ENCODE measurements around the gene ALDH1L2. TPM values are rescaled to one million over a fixed set of nuclear protein-coding genes. Genes with fewer than 3 reads are reported as not detected.

The ALDH1L2 gene
- polyA plus RNA-seq, 2 of the 4 experiments (the other 2 are of a cell fraction), result 2.4 to 28.1 TPM

GRCh38 chr12:104990950-104991349 is 93.3 kb downstream of the ALDH1L2 start:
- Histone ChIP-seq H3K9me3 (no peaks in the 10 kb centered on the region), H3K27ac (no peak overlapping the region), H3K4me3 (no peak overlapping the region), H3K4me1 (peaks cover 13% of the 10 kb centered on the region), H3K4me2 (no peak overlapping the region)
- POLR2A ChIA-PET, result no interaction called here
- FAIRE-seq, result no peak
- DNase-seq (ENCODE audit: low read depth in 1 of 2, low spot score in 1 of 2), result no peak
- CTCF ChIA-PET, result interaction anchor here (1.0 to 1.7 kb wide), 2 partner anchors 11 to 609 kb away, joined by 4 to 5 read pairs; no protein-coding TSS in a partner anchor
- TF ChIP-seq ZC3H11A (IDR thresholded peaks at IDR 0.05), result no peak
- TF ChIP-seq EP300 (IDR thresholded peaks at IDR 0.05), result no peak
- no peak for TF ChIP-seq ESRRA (IDR thresholded peaks at IDR 0.05; ENCODE audit: borderline replicate concordance, low read length)
- TF ChIP-seq EHMT2 (IDR thresholded peaks at IDR 0.05; ENCODE audit: low read depth), result no peak
- TF ChIP-seq REST (IDR thresholded peaks at IDR 0.05), result no peak
- no peak for TF ChIP-seq FOXS1 (CRISPR knock-in tag; IDR thresholded peaks at IDR 0.05)
- TF ChIP-seq SREBF2 (IDR thresholded peaks at IDR 0.05), result no peak
- TF ChIP-seq TFCP2L1 (CRISPR knock-in tag; IDR thresholded peaks at IDR 0.05), result no peak
- TF ChIP-seq ATOH8 (CRISPR knock-in tag; IDR thresholded peaks at IDR 0.05; ENCODE audit: low read depth), result no peak
- TF ChIP-seq CBX2 (IDR thresholded peaks at IDR 0.05; ENCODE audit: borderline replicate concordance, low read depth), result no peak
- no peak for TF ChIP-seq RNF2 (IDR thresholded peaks at IDR 0.05; ENCODE audit: borderline replicate concordance, low read depth)
- TF ChIP-seq CBX8 (IDR thresholded peaks at IDR 0.05), result no peak
- no peak for TF ChIP-seq TP53 (CRISPR knock-in tag; IDR thresholded peaks at IDR 0.05)
- TF ChIP-seq JUNB (IDR thresholded peaks at IDR 0.05), result no peak
- TF ChIP-seq NR3C1 (IDR thresholded peaks at IDR 0.05), result no peak
- TF ChIP-seq ZNF302 (CRISPR knock-in tag; IDR thresholded peaks at IDR 0.05), result no peak
- no peak for TF ChIP-seq BCL3 (IDR thresholded peaks at IDR 0.05)
- no peak for TF ChIP-seq ZSCAN20 (CRISPR knock-in tag; IDR thresholded peaks at IDR 0.05)
- TF ChIP-seq POLR2A (IDR thresholded peaks at IDR 0.05; ENCODE audit: low read length), result no peak
- TF ChIP-seq, protein P1, sequence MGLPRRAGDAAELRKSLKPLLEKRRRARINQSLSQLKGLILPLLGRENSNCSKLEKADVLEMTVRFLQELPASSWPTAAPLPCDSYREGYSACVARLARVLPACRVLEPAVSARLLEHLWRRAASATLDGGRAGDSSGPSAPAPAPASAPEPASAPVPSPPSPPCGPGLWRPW (IDR thresholded peaks at IDR 0.05), result no peak
- 91% methylated on average over 4 of the region's 4 CpGs for WGBS (ENCODE audit: missing lambda C conversion rate)
- ATAC-seq, result no peak

- H3K4me1 ChIP-seq, result peaks cover 17% of the 10 kb centered on the region
- ChIA-PET CTCF (interaction anchor here (1.3 to 1.6 kb wide), 3 partner anchors 30 to 605 kb away, joined by 3 to 4 read pairs (median 3); no protein-coding TSS in a partner anchor), POLR2A (interaction anchor here (0.7 kb wide), 1 partner anchor 15 kb away, joined by 3 read pairs; no protein-coding TSS in a partner anchor)
- WGBS (ENCODE audit: missing lambda C conversion rate), result under 1% methylated on average over 41 of the region's 59 CpGs
- peak; percentile 90 to 92 for DNase-seq (ENCODE audit: low read depth in 1 of 2, low spot score in 1 of 2)
- peak within 1 kb of the TSS; percentile 99 for H3K4me3 ChIP-seq
- TF ChIP-seq JUN (IDR thresholded peaks at IDR 0.05) (peak; percentile 35 to 80; a peak in 3 of 5 replicates), MYC (IDR thresholded peaks at IDR 0.05; ENCODE audit: borderline replicate concordance, low read length) (peak; percentile 88), BCL3 (IDR thresholded peaks at IDR 0.05) (peak; percentile 95; the same call in 1 of the 3 replicates), KDM5A (IDR thresholded peaks at IDR 0.05) (peak; percentile 71), PHF8 (IDR thresholded peaks at IDR 0.05; ENCODE audit: borderline replicate concordance, low read depth) (peak; percentile 86), POLR2A (IDR thresholded peaks at IDR 0.05; ENCODE audit: low read length) (peak; percentile 98), RARB (CRISPR knock-in tag; IDR thresholded peaks at IDR 0.05) (no peak), SMC3 (IDR thresholded peaks at IDR 0.05) (no peak)
- TF ChIP-seq, protein P2, sequence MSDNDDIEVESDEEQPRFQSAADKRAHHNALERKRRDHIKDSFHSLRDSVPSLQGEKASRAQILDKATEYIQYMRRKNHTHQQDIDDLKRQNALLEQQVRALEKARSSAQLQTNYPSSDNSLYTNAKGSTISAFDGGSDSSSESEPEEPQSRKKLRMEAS (IDR thresholded peaks at IDR 0.05), result peak; percentile 84
- TF ChIP-seq, protein P3, sequence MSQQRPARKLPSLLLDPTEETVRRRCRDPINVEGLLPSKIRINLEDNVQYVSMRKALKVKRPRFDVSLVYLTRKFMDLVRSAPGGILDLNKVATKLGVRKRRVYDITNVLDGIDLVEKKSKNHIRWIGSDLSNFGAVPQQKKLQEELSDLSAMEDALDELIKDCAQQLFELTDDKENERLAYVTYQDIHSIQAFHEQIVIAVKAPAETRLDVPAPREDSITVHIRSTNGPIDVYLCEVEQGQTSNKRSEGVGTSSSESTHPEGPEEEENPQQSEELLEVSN (IDR thresholded peaks at IDR 0.05; ENCODE audit: borderline replicate concordance, low read depth), result no peak
- peak within 1 kb of the TSS; percentile 79 for H3K4me2 ChIP-seq
- no peaks in the 10 kb centered on the region for H3K9me3 ChIP-seq
- peak; percentile 100 for ATAC-seq
- H3K27ac ChIP-seq, result peak within 1 kb of the TSS; percentile 91 to 98
- FAIRE-seq, result peak; percentile 18
Observed at GRCh38 chr12:104986022-104986941, 98.0 kb downstream of the ALDH1L2 start, which contains the start of gene NOPCHAP1. TSS of gene NOPCHAP1 (plus strand) at chr12:104986316. CDS start at chr12:104986353, 37 bp downstream.
